ENCODE results near the gene GRID2.

Gene GRID2

GRCh38 chr4:92968556-92968955, 664.8 kb downstream of the GRID2 start:
- Histone ChIP-seq H3K27ac (ENCODE audit: low read length) (no peak overlapping the region), H4K20me1 (ENCODE audit: insufficient read depth, low read length) (no peaks in the 10 kb centered on the region), H3K4me2 (ENCODE audit: low read depth, low read length) (no peak overlapping the region), H3F3A (ENCODE audit: insufficient read depth, low read length) (no peaks in the 10 kb centered on the region), H3K9me3 (replicated peaks; ENCODE audit: insufficient read depth, low read length) (no peaks in the 10 kb centered on the region), H3K9me2 (replicated peaks; ENCODE audit: insufficient read depth, low read length) (no peaks in the 10 kb centered on the region), H3K36me3 (replicated peaks; ENCODE audit: insufficient read depth, low read length) (no peaks in the 10 kb centered on the region), H3K79me2 (ENCODE audit: low read length) (no peaks in the 10 kb centered on the region), H2AFZ (ENCODE audit: low read length) (no peak overlapping the region), H3K27me3 (replicated peaks; ENCODE audit: insufficient read depth, low read length) (no peaks in the 10 kb centered on the region), H3K4me3 (ENCODE audit: low read length) (no peak overlapping the region), H3K9ac (ENCODE audit: low read length) (no peak overlapping the region), H3K4me1 (ENCODE audit: low read length) (no peaks in the 10 kb centered on the region)
- no peak for TF ChIP-seq CTCF (IDR thresholded peaks at IDR 0.05; ENCODE audit: low read length)
- TF ChIP-seq EZH2 (optimal IDR thresholded peaks at IDR 0.05; ENCODE audit: low read depth, low read length): no peak
- no peak for TF ChIP-seq EZH2phosphoT487 (IDR thresholded peaks at IDR 0.05; ENCODE audit: low read length)
- DNase-seq: no peak

DNA sequence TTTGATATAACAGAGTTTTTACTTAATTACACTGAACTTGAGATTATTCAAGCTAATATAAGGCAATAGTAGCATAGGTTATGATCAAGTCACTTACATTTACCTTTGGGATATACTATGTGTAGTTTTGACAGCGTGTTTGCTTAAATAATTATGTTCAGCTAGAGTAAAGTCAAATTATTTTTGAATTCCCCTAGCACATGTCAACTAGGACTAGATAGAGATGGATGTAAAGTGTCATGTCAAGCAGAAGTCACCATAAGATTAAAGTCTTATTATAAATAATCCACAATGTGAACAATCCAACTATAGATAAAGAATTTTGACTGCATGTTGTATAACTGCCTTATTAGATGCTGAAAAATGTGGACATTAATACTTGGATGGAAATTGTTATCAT, 665.2 kb downstream of the GRID2 start:
- no peaks in the 10 kb centered on the region for H3K79me2 ChIP-seq (ENCODE audit: low read length)
- no peaks in the 10 kb centered on the region for H3K36me3 ChIP-seq (replicated peaks; ENCODE audit: insufficient read depth, low read length)
- H3K9ac ChIP-seq (ENCODE audit: low read length): no peak overlapping the region
- no peaks in the 10 kb centered on the region for H3K4me1 ChIP-seq (ENCODE audit: low read length)
- no peak overlapping the region for H2AFZ ChIP-seq (ENCODE audit: low read length)
- no peak for DNase-seq
- H3K27ac ChIP-seq (ENCODE audit: low read length): no peak overlapping the region
- no peaks in the 10 kb centered on the region for H3K27me3 ChIP-seq (replicated peaks; ENCODE audit: insufficient read depth, low read length)
- H3K9me3 ChIP-seq (replicated peaks; ENCODE audit: insufficient read depth, low read length): no peaks in the 10 kb centered on the region
- H3K4me3 ChIP-seq (ENCODE audit: low read length): no peak overlapping the region
- no peak overlapping the region for H3K4me2 ChIP-seq (ENCODE audit: low read depth, low read length)
- TF ChIP-seq CTCF (IDR thresholded peaks at IDR 0.05; ENCODE audit: low read length) (no peak), EZH2 (optimal IDR thresholded peaks at IDR 0.05; ENCODE audit: low read depth, low read length) (no peak), EZH2phosphoT487 (IDR thresholded peaks at IDR 0.05; ENCODE audit: low read length) (no peak)
- H4K20me1 ChIP-seq (ENCODE audit: insufficient read depth, low read length): no peaks in the 10 kb centered on the region
- no peaks in the 10 kb centered on the region for H3K9me2 ChIP-seq (replicated peaks; ENCODE audit: insufficient read depth, low read length)
- H3F3A ChIP-seq (ENCODE audit: insufficient read depth, low read length): no peaks in the 10 kb centered on the region

DNA sequence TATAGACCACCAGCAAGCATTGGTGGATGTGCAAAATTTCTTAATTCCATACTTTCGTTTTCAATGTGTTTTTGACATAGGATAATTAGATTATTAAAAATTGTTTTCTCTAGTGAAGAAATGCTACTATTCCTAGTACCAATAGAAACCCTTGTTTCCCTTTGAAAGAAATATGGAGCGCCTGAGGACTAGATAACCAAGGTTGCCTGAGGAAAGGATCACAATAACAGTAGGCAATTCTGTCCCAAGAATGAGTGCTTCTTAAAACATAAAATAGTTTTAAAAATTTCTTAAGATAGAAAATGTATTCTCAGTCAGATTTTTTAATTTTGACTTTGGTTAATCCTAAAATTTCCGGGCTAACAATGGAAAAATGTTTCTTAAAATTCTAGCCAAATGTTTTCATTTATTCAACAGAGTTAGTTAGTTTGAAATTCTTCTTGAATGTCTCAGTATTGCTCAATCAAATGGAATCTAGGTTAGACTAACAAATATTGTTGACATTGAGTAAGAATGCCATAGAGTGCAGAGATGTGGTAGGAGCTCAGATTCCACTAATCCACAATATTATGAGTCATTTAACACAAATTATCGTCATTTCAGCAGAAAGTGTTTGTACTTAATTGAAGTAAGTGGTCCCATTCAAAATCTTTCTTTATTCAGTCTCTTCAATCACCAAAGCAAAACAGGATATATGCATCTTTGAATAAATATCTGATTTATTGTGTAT, 666.0 kb downstream of the GRID2 start:
- no peak for DNase-seq
- H3K27ac ChIP-seq (ENCODE audit: low read length): no peak overlapping the region

More for the DNA sequence above, 666.0 kb downstream of the GRID2 start:
- Histone ChIP-seq H3K9me2 (replicated peaks; ENCODE audit: insufficient read depth, low read length) (no peaks in the 10 kb centered on the region), H2AFZ (ENCODE audit: low read length) (no peak overlapping the region), H3K9me3 (replicated peaks; ENCODE audit: insufficient read depth, low read length) (no peaks in the 10 kb centered on the region), H3K36me3 (replicated peaks; ENCODE audit: insufficient read depth, low read length) (no peaks in the 10 kb centered on the region), H3F3A (ENCODE audit: insufficient read depth, low read length) (no peaks in the 10 kb centered on the region), H3K9ac (ENCODE audit: low read length) (no peak overlapping the region), H3K4me1 (ENCODE audit: low read length) (no peaks in the 10 kb centered on the region), H3K79me2 (ENCODE audit: low read length) (no peaks in the 10 kb centered on the region), H4K20me1 (ENCODE audit: insufficient read depth, low read length) (no peaks in the 10 kb centered on the region), H3K4me3 (ENCODE audit: low read length) (no peak overlapping the region), H3K27me3 (replicated peaks; ENCODE audit: insufficient read depth, low read length) (no peaks in the 10 kb centered on the region), H3K4me2 (ENCODE audit: low read depth, low read length) (no peak overlapping the region)
- no peak for TF ChIP-seq CTCF (IDR thresholded peaks at IDR 0.05; ENCODE audit: low read length)
- TF ChIP-seq EZH2 (optimal IDR thresholded peaks at IDR 0.05; ENCODE audit: low read depth, low read length): no peak
- TF ChIP-seq EZH2phosphoT487 (IDR thresholded peaks at IDR 0.05; ENCODE audit: low read length): no peak

Measured in MM.1S (cell line).